Measurements from ENCODE around the gene LTBP4. TPM values are rescaled to one million over a fixed set of nuclear protein-coding genes. Genes with fewer than 3 reads are reported as not detected.
A peak's percentile ranks its signal among the peaks of the same experiment; 100 is the strongest.

The LTBP4 gene
- polyA plus RNA-seq, 1 of the 3 experiments (the other 2 are of a cell fraction), result 24.8 TPM

- no peak for TF ChIP-seq TEAD4 (IDR thresholded peaks at IDR 0.05; ENCODE audit: borderline replicate concordance, insufficient read depth)
- no peak for TF ChIP-seq YY1 (IDR thresholded peaks at IDR 0.05; ENCODE audit: low read depth)
- TF ChIP-seq IRF3 (IDR thresholded peaks at IDR 0.05; ENCODE audit: low read depth, low read length), result no peak
- no peak for TF ChIP-seq FOXM1 (IDR thresholded peaks at IDR 0.05; ENCODE audit: low read depth)
- TF ChIP-seq ELF1 (IDR thresholded peaks at IDR 0.05), result no peak
- TF ChIP-seq CHD2 (IDR thresholded peaks at IDR 0.05; ENCODE audit: low read length, partially characterized antibody), result no peak
- TF ChIP-seq EP300 (IDR thresholded peaks at IDR 0.05; ENCODE audit: borderline replicate concordance in 1 of 2, low read depth in 1 of 2, low read length in 1 of 2), result no peak
- TF ChIP-seq USF1 (IDR thresholded peaks at IDR 0.05; ENCODE audit: borderline replicate concordance, low read depth), result no peak
- no peak for TF ChIP-seq NRF1 (IDR thresholded peaks at IDR 0.05; ENCODE audit: low read depth, low read length)
- TF ChIP-seq EZH2phosphoT487 (IDR thresholded peaks at IDR 0.05; ENCODE audit: borderline replicate concordance, low read depth), result no peak
- TF ChIP-seq JUND (IDR thresholded peaks at IDR 0.05), result no peak
- no peak for TF ChIP-seq REST (IDR thresholded peaks at IDR 0.05; ENCODE audit: low read depth, low read length)
- POLR2A ChIA-PET, result no interaction called here
Observed at GRCh38 chr19:40619333-40620160, 18.4 kb downstream of the LTBP4 start.

More at GRCh38 chr19:40619333-40620160, 18.4 kb downstream of the LTBP4 start:
- 74% methylated on average over 10 of the region's 11 CpGs for WGBS (ENCODE audit: low lambda C conversion rate)
- Histone ChIP-seq H4K20me1 (ENCODE audit: insufficient read depth) (no peaks in the 10 kb centered on the region), H3F3A (replicated peaks; ENCODE audit: insufficient read depth) (no peaks in the 10 kb centered on the region), H3K9me2 (no peaks in the 10 kb centered on the region), H3K4me3 (ENCODE audit: low read depth in 2 of 2, low read length in 1 of 2) (no peak overlapping the region), H3K79me2 (ENCODE audit: insufficient read depth) (no peaks in the 10 kb centered on the region), H3K9me3 (no peaks in the 10 kb centered on the region), H3K4me2 (no peak overlapping the region), H3K36me3 (replicated peaks in 1 of 2; ENCODE audit: control insufficient read depth in 1 of 2, insufficient read depth in 2 of 2, low read length in 1 of 2) (no peaks in the 10 kb centered on the region), H2AFZ (ENCODE audit: low read depth) (no peak overlapping the region), H3K27me3 (ENCODE audit: insufficient read depth) (no peaks in the 10 kb centered on the region), H3K4me1 (ENCODE audit: control insufficient read depth in 1 of 2, insufficient read depth in 2 of 2, low read depth in 1 of 2, low read length in 1 of 2) (no peaks in the 10 kb centered on the region), H3K27ac (ENCODE audit: low read depth in 2 of 2, low read length in 1 of 2) (no peak overlapping the region), H3K9ac (no peak overlapping the region)
- peak; percentile 23 for DNase-seq
- CTCF ChIA-PET, result interaction anchor here (1.1 to 12.8 kb wide), 7 partner anchors 14 to 314 kb away, joined by 3 to 155 read pairs (median 4); partner anchors contain the start of gene LTBP4
